HepG2 (cell line): ENCODE results near the gene CCDC85C. TPM values are rescaled to one million over a fixed set of nuclear protein-coding genes. Genes with fewer than 3 reads are reported as not detected.
A peak's percentile ranks its signal among the peaks of the same experiment; 100 is the strongest.

ENCODE experiments used
- CC2D1A ChIP-seq: sonication (generic); formaldehyde crosslinking; IDR thresholded peaks from 2 replicates; pipeline ENCODE4 v1.8.1; 2023; ENCODE audit warnings: mild to moderate bottlenecking, missing genetic modification reagents
- GRHL1 ChIP-seq: sonication (generic); formaldehyde crosslinking; conservative IDR thresholded peaks from 2 replicates; pipeline ENCODE4 v1.8.0; 2022; ENCODE audit warnings: missing genetic modification reagents
- IRF9 ChIP-seq: sonication (generic); formaldehyde crosslinking; IDR thresholded peaks from 2 replicates; pipeline ENCODE4 v1.8.0; 2022; ENCODE audit warnings: missing genetic modification reagents, mild to moderate bottlenecking, borderline replicate concordance
- KIAA2018 ChIP-seq: sonication (generic); formaldehyde crosslinking; IDR thresholded peaks from 2 replicates; pipeline ENCODE4 v1.5.0; 2020; ENCODE audit warnings: mild to moderate bottlenecking, missing genetic modification reagents, borderline replicate concordance
- MED8 ChIP-seq: sonication (generic); formaldehyde crosslinking; IDR thresholded peaks from 2 replicates; pipeline ENCODE4 v1.8.1; 2023; ENCODE audit warnings: mild to moderate bottlenecking, missing genetic modification reagents; ENCODE audit not compliant: insufficient replicate concordance
- MNT ChIP-seq: fragments of 450-650 bp; IDR thresholded peaks from 2 replicates; pipeline ENCODE4 v1.6.1; 2016
- NAIF1 ChIP-seq: sonication (generic); formaldehyde crosslinking; IDR thresholded peaks from 2 replicates; pipeline ENCODE4 v1.5.0; 2020; ENCODE audit warnings: mild to moderate bottlenecking, missing genetic modification reagents, borderline replicate concordance
- PAWR ChIP-seq: sonication (generic); formaldehyde crosslinking; IDR thresholded peaks from 2 replicates; pipeline ENCODE4 v1.4.0; 2020; ENCODE audit warnings: missing genetic modification reagents, mild to moderate bottlenecking, borderline replicate concordance
- TAF1 ChIP-seq: sonication (generic); formaldehyde crosslinking; IDR thresholded peaks from 2 replicates; pipeline ENCODE4 v1.4.0; 2020; ENCODE audit warnings: missing genetic modification reagents
- YEATS2 ChIP-seq: sonication (generic); formaldehyde crosslinking; IDR thresholded peaks from 2 replicates; pipeline ENCODE4 v1.4.0; 2020; ENCODE audit warnings: missing genetic modification reagents, borderline replicate concordance
- ZNF234 ChIP-seq: sonication (generic); formaldehyde crosslinking; conservative IDR thresholded peaks from 2 replicates; pipeline ENCODE4 v1.5.1; 2020; ENCODE audit warnings: mild to moderate bottlenecking, missing genetic modification reagents
- ZNF687 ChIP-seq: sonication (generic); formaldehyde crosslinking; IDR thresholded peaks from 2 replicates; pipeline ENCODE4 v1.5.1; 2020; ENCODE audit warnings: mild to moderate bottlenecking, missing genetic modification reagents, moderate library complexity
- polyA plus RNA-seq, 8 experiments: library from polyadenylated mRNA; depleted of rRNA in 3 of 8; stranded (reverse) in 7 of 8; unstranded in 1 of 8; fragments of >200 nt; fragmentation: Illumina TruSeq in 4 of 8; extraction: Trizol in 4 of 8; gene quantifications; 2 replicates each; pipeline versions ENCODE4 v1.2.1 to v1.2.3, GENCODE V29; 2011 to 2016; ENCODE audit warnings: low read depth in 4 of 8, missing spikeins in 1 of 8, mixed read lengths in 1 of 8; ENCODE audit not compliant: insufficient read depth in 1 of 8
- total RNA-seq, 5 experiments: library from RNA; depleted of rRNA; stranded (reverse); fragments of >200 nt; fragmentation: Illumina TruSeq; extraction: Trizol; gene quantifications; 2 replicates each; pipeline ENCODE4 v1.2.3, GENCODE V29; 2016; ENCODE audit warnings: low read depth in 1 of 5

CCDC85C gene
- total and polyA plus RNA-seq, 2 of the 13 experiments (the other 11 are each of a cell fraction or from before 2014, with no cell fraction given): 18.8 to 43.8 TPM

- TF ChIP-seq GRHL1 (CRISPR knock-in tag) (no peak), ZNF687 (CRISPR knock-in tag) (no peak), ZNF234 (no peak), IRF9 (no peak), KIAA2018 (CRISPR knock-in tag) (no peak), PAWR (CRISPR knock-in tag) (no peak), TAF1 (CRISPR knock-in tag) (peak; percentile 13; the same call in 1 of the 2 replicates), MED8 (CRISPR knock-in tag) (peak; percentile 6), YEATS2 (no peak), MNT (no peak), CC2D1A (CRISPR knock-in tag) (no peak), NAIF1 (CRISPR knock-in tag) (no peak)
Observed at GRCh38 chr14:99604278-99604765, 315 bp upstream of the CCDC85C start (continued).
